NCI-H2171 treated with DMSO at 0.1 percent for 48 hours (cell line): Measurements from ENCODE around the gene RINL.
"Not testable (repeated sequence)": the region's sequence is repeated elsewhere in the genome, so short reads cannot be mapped to it uniquely, and the experiment has no call there.

Source experiments
- DNase-seq: peaks from one replicate; lab custom pipeline; 2025; lab: John Stamatoyannopoulos, UW

The RINL gene

DNA sequence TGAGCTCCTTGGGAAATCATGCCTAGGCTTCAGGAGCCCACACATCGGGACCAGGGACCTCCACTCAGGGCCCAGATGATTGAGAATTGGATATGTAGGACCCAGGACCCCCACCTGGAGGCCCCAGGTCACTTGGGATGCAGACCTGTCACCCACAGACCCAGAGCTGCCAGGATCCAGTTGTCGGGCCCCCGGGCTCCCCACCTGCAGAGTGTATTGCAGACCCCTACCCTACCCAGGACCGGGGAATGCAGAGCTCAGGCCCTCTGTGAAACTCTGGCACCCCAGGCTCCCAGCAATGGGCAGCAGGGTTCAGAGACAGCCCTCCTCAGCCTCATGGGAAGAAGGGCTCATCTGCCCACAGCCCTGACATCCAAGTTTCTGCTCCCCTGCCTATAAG, 27.5 kb upstream of the RINL start:
- DNase-seq = no peak

DNA sequence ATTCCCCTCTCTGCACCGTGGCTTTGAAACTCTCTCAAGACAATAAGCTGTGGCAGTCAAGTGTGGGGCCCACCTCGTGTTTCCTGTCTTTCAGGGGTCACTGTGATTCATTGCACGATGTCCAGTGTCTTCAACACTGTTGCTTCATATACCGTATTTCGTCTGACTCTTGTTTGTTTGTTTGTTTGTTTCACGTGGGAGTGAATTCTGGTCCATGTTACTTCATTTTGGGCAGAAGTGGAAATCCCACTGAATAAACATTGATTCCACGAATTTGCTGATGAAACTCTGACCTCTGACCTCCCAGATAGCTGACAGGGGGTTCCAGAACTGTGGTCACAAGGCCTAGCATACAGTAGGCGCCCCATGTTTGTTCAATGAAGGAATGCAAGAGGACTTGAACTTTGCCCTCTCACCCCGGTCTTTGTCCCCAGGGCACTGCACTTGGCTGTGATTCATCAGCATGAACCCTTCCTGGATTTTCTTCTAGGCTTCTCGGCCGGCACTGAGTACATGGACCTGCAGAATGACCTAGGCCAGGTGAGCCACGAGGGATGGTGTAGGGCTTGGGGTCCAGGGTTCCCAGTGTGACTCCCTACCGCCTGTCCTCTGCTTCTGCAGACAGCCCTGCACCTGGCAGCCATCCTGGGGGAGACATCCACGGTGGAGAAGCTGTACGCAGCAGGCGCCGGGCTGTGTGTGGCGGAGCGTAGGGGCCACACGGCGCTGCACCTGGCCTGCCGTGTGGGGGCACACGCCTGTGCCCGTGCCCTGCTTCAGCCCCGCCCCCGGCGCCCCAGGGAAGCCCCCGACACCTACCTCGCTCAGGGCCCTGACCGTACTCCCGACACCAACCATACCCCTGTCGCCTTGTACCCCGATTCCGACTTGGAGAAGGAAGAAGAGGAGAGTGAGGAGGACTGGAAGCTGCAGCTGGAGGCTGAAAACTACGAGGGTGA, 26.8 kb upstream of the RINL start:
- DNase-seq = no peak

DNA sequence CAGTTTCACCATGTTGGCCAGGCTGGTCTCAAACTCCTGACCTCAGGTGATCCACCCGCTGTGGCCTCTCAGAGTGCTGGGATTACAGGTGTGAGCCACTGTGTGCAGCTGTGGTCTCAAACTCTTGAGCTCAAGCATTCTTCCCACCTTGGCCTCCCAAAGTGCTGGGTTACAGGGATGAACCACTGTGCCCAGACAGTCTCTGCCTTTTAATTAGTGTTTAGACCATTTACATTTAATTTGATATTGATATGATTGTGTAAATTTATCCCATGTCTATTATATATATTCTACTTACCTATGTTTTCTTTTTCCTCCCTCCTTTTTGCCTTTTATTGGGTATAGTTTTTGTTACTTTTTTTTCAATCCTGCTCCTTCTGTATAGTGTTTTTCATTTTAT, 23.6 kb upstream of the RINL start:
- no peak for DNase-seq

DNA sequence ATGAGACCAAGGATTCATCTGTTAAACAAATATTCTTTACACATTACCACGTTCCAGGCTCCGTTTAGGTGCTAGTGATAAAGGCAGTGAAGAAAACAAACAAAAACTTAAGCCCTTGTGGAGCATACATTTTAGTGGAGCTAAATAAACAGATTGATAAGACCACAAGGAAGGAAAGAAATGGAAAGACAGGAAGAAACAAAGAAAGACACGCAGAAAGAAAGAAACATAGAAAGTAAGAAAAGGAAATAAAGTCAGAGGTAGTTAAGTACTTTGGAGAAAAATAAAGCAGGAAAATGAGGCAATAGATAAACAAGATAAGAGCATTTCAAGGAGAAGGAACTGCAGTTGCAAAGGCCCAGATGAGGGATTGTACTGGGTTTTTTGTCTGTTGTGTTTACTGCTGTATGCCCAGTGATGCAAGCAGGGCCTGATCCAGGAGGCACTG, 22.7 kb upstream of the RINL start:
- DNase-seq = no peak

DNA sequence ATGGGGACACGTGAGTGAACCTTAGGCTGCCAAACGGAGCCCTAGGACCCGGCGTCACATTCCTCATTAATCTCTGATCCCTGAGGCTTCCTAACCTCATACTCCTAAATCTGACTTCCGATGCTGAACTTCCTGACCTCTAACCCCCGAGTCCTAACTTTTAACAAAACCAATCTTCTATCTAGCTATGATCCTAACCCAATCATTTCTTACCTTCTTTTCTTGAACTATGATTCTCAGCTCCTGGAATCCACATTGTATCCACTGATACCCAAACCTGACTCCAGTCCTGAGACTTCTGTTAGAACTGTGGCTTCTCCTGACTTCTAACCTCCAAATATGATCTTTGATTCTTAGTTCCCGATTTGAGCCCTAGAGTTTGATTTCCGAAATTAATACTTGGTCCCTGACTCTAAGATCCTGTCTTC, 22.1 kb upstream of the RINL start:
- peak; percentile 90 for DNase-seq

DNA sequence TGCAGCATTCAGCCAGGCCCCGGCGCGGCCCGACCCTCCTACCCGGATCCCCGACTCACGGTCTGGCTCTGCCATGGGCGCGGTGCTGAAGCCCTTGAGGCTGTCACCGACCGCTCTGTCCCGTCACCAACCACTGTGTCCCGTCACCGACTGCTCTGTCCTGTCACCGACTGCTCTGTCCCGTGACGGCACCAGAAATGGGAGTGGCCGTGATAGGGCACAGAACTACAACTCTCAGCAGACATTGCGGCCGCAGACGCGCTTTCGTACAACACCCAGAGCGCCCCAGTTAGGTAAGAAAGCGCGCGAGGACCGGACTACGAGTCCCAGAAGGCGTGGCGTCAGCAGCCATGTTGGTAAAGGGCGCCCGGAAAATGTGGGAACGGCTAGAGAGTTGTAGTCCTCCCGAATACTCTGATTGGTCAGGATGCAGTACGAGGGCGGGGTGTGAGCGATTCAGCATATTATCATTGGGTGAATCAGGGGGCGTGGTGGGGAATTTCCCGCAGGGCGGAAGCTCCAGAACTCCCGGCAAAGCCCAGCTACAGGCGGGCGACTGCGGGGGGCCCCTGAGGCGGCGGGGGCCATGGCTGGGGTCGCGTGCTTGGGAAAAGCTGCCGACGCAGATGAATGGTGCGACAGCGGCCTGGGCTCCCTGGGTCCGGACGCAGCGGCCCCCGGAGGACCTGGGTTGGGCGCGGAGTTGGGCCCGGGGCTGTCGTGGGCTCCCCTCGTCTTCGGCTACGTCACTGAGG, 21.5 kb upstream of the RINL start, which contains the start of the genes NFKBIB and SIRT2:
TSS of gene NFKBIB (plus strand) at position 523 of the 755 bp plus-strand sequence. CDS start at position 587, 64 bp downstream.
TSS of gene SIRT2 (minus strand) at position 172 of the 755 bp plus-strand sequence. CDS start at position 75, 97 bp downstream.
- peak; percentile 100 for DNase-seq

DNA sequence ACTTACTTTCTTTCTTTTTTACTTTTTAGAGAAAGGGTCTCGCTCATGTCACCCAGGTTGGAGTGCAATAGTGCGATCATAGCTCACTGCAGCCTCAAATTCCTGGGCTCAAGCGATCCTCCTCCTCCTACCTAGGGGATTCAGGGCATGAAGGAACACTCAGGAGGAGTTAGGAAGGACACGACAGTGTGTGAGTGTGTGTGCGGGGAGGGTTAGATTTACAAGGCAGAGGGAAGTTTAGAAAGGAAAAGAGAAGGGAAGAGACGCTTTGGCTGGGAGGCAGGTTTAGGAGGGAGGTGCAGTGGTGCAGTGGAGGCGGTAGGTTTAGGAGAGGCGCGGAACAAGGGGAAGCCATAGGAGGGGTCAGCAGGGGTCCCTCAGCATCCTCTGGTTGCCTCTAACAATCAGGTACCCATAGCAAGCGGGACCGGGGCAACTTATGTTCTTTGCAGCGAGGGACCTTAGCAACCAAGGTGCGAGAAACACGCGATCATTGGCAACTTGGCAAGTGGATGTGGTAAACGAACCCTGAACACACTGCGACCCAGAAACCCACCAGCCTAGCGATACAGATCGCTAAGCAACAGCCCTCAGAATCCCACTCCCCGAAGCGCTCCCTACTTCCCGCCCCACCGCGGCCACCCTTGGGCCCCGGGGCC, 20.8 kb upstream of the RINL start:
- no peak for DNase-seq

DNA sequence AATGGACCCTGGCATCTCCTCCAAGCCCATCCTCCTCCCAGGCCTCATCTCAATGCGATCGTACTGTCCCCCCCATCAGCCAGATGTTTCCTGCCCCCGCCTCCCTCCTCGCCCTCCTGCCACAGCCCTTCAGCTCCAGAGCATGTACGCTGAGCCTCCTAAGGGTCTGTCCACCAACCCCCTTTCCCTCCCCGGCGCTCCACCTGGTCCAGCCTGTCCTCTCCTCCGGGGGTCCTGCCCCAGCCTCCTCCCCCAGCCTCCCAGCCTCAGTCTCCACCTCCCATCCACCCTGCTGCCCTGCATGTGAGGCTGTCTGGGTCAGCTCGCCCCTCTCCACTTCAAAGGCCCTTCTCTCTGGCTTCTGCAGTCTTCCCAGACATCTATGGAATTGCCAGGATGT, 16.9 kb upstream of the RINL start:
- DNase-seq = no peak

DNA sequence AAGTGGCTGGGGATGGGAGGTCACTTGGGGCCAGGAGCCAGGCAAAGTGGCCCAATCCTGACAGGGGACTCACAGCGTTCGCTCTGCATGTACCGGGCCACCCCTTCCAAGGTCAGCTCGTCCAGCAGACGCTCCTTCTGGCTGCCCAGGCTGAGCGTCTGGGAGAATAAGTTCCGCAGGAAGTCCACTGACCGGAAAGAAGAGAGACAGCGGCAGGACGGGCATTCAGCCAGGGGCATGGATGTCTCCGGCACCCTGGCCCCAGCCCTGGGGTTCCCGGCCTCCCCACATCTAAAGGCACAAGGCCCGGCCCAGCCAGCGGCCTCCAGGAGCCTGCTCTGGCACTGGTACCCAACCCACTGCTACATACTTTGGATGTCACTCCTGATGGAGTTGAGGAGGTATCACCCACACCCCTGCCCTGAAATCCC, 15.3 kb upstream of the RINL start:
- DNase-seq = no peak

DNA sequence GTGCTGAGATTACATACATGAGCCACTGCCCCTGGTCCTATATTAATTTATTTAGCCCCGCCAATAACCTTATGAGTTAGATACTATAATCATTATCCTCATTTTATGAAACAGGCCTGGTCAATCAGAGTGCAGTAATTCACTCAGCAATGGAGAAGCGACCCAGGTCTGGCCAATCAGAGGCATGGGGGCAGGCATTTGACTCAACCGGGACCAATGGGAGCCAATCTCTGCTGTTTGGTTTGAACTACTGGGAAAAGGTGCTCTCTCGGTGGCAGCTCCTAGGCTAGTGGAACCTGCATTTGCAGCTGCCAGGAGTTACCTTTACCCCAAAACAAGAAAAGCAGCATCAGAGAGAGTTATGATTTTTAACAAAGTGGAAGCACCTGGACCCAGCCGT, 14.8 kb upstream of the RINL start:
- no peak for DNase-seq

DNA sequence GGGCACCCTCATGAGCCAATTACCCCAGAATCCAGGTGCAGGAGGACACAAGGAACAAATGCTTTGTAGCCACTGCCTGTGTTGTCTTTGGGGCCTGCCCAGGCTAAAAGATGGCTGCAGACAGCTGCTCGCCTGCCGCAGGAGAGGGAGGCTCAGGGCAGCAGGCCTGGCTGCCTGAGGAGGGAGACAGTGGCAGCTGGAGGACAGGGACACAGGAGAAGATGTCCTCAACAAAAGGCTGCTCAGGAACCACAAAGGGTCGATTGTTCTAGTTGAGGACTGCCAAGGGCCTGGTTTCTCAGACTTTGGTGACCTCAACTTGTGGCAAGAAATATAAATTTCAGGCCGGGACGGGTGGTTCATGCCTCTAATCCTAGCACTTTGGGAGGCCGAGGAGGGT, 13.7 kb upstream of the RINL start:
- DNase-seq = no peak

DNA sequence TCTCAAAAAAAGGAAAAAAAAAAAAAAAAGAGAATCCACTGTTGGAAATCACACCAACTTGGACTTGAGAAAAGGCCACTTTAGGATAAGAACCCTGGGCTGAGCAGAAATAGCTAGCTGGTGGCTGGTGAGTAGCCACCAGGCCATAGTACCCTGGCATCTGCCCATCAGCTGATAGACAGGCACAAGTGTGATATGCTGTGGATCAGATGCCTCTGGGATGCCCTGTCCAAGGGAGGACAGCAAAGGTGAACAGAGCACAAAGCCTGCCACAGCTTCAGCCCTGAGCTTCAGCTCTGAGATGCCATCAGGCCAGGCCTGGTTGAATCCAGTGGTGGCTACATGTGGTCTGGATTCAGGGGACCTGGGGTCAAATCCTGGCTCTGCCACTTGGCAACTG, 12.6 kb upstream of the RINL start:
- no peak for DNase-seq

DNA sequence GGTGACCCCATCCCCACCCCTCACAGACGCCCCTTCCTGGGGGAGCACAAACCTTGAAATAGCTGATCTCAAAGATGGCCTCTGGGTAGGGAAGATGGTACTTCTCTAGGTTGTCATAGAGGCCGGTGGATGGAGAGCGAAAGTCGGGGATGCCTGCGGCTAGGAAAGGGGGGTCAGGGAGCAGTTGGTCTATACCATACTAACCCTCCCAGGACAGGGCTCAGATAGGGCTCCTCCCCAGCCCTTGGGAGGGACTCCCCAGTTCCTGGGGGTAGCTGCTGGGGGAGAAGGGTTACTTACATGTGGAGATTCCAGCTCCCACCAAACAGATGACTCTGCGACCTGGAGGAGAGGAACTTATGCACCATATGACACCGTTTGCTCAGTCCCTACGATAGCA, 11.7 kb upstream of the RINL start:
- no peak for DNase-seq

DNA sequence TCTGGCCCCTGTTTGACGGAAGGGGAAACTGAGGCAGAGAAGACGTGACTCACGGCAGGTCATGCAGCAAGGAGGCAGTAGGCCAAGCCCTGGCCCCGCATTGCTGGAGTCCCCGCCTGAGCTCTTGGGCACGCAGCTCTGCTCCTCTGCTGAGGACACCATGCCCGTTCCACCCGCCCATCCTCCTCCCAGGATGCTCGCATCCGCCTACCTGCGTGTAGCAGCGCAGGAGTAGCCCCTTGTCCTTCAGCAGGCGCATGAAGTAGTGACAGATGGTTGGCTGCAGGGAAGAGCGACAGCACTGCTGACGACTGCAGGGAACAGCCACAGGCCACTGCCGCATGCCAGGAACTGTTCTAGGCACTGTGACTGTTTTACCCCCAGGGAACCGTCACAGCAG, 10.8 kb upstream of the RINL start:
- no peak for DNase-seq

DNA sequence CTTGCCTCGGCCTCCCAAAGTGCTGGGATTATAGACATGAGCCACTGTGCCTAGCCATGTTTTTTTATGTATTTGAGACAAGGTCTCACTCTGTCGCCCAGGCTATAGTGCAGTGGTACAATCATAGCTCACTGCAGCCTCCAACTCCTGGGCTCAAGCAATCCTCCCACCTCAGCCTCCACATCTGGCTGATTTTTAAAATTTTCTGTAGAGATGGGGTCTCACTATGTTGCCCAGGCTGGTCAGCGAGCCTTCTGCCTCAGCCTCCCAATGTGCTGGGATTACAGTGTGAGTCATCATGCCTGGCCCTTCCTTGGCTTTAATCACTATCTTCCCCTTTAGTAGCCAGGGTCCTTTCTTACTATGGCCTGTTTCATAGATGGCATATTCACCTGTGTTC, 6.6 kb upstream of the RINL start:
- DNase-seq = not testable (repeated sequence)

DNA sequence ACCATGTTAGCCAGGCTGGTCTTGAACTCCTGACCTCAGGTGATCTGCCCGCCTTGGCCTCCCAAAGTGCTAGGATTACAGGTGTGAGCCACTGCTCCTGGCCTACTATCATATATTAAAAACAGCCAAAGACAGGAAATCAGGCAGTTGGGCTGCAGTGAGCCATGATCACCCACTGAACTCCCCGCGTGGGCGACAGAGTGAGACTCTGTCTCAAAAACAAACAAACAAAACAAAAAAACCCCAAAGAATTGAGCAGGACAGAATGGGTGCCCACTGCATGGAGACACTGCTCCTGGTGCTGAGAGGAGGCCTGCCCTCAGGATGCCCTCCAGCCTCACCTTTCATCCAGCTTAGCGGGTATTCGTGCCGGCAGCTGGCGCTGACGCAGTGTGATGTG, 5.2 kb upstream of the RINL start:
- DNase-seq = no peak

DNA sequence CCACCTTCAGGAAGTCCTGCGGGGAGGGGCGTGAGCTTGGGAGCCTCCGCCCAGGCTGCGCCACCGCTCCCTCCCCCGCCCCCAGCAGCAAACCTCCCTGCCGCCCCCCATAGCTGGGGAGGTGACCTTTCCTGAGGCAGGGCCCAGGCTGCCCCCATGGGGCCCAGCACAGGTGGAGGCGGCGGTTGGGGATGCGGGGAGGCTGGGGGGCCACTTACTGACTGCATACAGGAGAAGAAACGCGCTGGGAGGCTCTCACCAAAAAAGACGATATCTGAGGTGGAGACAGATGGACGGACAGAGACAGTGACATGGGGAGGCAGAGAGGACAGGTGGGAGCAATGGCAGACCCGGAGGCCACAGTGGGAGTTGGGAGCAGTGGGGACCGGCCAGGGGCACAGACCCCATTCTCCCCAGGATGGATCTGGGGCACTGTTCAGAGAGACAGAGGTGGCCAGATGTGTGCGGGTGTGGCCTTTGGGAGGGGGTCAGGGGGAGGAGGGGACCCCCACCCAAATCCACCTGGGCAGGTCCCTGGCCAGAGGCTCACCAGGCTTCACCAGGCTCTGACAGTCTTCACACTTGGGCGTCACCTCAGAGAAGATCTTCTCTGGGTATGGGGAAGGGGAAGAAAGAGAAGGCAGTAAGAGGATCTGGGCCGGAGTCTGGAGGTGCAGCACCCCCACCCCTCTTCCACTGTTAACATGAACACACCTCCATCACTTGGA, 3.0 kb upstream of the RINL start:
- DNase-seq = no peak

DNA sequence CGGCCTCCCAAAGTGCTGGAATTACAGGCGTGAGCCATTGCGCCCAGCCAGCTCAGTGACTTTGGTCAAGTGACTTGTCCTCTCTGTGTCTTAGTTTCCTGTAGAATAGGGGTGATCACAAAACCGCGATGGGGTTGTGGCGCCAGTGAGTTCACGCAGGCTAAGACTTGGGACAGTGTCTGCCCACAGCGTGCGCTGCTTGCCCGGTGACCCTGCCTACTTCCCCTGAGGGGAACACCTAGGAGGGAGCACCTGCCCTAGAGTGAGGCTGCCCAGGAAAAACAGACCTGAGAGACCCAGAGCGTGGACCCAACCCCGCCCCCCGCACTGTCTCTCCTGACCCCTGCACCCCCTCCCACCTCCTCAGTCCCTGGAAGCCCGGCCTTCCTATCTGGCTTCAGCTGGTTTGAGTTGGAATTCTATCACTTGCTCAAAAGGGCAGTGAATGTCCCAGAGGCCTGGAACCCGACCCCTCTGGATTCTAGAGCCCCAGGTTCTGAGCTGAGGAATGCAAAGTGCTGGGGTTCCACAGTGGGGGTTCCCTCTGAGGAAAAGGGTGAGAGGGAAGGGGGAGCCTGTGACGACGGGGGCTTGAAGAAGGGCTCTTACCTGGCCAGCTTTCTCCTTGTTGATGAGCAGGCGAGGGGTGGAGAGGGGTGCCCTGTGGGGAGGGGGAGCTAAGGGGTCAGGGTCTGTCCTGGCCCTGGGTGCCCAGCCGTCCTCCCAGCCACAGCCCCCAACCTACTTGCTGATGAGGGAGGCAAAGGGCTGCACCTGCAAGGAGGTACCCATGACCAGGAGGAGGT, 2.2 kb upstream of the RINL start:
- DNase-seq = no peak

DNA sequence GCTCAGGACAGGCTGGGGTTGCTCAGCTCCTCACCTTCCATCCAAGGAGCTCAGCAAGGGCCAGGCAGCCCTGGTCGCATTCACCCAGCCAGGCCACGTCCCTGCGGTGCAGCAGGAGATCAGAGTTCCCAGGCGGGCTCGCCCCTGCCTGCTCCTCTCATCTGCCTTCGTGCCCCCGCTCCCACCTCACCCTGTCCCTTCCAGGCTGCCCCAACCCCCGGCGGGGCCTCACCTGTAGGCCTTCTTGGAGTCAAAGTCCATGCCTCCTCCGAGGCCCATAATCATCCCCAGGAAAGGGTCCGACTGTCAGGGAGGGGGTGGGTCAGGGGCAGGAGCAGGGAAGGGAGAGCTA, 1.3 kb upstream of the RINL start:
- DNase-seq = no peak

DNA sequence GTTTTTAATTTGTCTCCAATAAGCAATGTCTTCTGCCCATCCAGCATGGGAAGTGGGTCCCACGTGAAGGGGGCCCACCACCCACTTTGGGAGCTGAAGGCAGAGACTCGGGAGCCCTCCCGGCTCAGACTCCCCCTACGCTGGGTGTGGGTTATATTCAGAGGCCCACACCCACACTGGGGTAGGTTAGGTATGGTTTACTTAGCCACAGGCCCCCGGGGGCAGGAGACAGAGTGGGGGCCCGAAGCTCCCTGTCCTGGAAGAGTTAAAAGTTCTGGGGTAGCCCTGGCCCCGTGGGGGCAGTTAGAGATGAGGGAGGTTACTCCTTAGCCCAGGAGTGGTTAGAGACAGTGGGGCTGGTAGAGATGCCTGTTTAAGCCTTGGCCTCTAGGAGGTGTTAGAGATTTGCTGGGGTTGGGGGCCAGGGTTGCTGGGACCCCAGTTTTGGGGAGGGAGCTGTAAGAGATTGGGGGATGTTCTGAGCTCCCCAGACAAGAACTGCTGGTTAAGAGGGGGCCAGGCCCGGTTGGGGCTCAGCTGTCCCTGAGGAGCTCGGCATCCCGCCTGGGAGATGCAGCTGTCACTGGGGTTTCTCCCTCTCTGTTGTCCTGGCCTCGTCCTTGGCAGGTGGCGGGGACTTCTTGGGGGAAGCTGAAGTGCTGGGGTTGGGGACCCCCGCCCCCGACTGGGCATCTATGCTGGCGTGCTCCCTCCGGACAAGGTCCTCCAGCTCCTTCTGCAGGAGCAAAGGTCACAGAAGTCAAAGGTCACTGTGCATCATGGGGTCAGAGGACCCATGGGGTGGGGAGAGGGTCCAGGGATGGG, 712 bp upstream of the RINL start:
- DNase-seq = no peak
